ENCODE measurements around the gene GNAI1.

DNA sequence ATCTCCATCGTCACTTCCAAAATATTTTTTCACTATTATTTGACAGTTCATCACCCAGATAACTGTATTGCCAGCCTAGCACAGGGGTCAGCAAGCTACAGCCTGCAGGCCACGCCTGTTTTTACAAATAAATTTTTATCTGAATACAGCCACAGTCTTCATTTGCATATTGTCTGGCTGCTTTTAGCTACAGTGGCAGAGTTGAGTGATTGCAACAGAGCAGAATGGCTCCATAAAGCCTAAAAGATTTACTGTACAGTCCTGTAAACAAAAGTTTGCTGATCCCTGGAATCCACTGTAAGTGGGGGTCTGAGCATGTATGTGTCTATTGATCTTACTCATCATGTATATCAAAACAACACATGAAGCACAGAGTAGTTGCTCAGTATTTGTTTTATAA is 45.9 kb upstream of the GNAI1 start:
- TF ChIP-seq, protein P1, sequence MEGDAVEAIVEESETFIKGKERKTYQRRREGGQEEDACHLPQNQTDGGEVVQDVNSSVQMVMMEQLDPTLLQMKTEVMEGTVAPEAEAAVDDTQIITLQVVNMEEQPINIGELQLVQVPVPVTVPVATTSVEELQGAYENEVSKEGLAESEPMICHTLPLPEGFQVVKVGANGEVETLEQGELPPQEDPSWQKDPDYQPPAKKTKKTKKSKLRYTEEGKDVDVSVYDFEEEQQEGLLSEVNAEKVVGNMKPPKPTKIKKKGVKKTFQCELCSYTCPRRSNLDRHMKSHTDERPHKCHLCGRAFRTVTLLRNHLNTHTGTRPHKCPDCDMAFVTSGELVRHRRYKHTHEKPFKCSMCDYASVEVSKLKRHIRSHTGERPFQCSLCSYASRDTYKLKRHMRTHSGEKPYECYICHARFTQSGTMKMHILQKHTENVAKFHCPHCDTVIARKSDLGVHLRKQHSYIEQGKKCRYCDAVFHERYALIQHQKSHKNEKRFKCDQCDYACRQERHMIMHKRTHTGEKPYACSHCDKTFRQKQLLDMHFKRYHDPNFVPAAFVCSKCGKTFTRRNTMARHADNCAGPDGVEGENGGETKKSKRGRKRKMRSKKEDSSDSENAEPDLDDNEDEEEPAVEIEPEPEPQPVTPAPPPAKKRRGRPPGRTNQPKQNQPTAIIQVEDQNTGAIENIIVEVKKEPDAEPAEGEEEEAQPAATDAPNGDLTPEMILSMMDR (IDR thresholded peaks at IDR 0.05; ENCODE audit: borderline replicate concordance, extremely low read depth, low read length, poor library complexity, severe bottlenecking), result no peak
- no peak for TF ChIP-seq EZH2 (IDR thresholded peaks at IDR 0.05; ENCODE audit: borderline replicate concordance, low read depth, low read length, severe bottlenecking)
